DOHH2 (cell line): ENCODE data around the gene VAPB.

ENCODE experiments used
- H3F3A ChIP-seq: fragments of 200-600 bp; sonication (generic), shearing (Covaris generic); 2 replicates; pipeline ENCODE4 v1.6.0; 2016; ENCODE audit warnings: antibody characterized with exemption, mild to moderate bottlenecking; ENCODE audit not compliant: control insufficient read depth, insufficient read depth
- H3K27ac ChIP-seq: fragments of 200-600 bp; sonication (generic); 2 replicates; pipeline ENCODE4 v1.5.1; 2014; ENCODE audit warnings: low read depth, mild to moderate bottlenecking, low read length, moderate library complexity
- H3K27me3 ChIP-seq: fragments of 200-600 bp; sonication (generic); 2 replicates; pipeline ENCODE4 v1.6.1; 2014; ENCODE audit warnings: mild to moderate bottlenecking, low read length, mixed read lengths; ENCODE audit not compliant: control insufficient read depth
- H3K36me3 ChIP-seq: fragments of 200-600 bp; sonication (generic); 2 replicates; pipeline ENCODE4 v1.6.1; 2014; ENCODE audit warnings: mild to moderate bottlenecking, low read length, moderate library complexity, mixed read lengths; ENCODE audit not compliant: control insufficient read depth
- H3K4me1 ChIP-seq: fragments of 200-600 bp; sonication (generic); 2 replicates; pipeline ENCODE4 v1.6.1; 2014; ENCODE audit warnings: mild to moderate bottlenecking, low read length, mixed read lengths; ENCODE audit not compliant: control insufficient read depth
- H3K4me2 ChIP-seq: fragments of 200-600 bp; sonication (generic); 2 replicates; pipeline ENCODE4 v1.6.0; 2014; ENCODE audit warnings: mild to moderate bottlenecking, low read length, moderate library complexity
- H3K4me3 ChIP-seq: fragments of 200-600 bp; sonication (generic); 2 replicates; pipeline ENCODE4 v1.5.1; 2014; ENCODE audit warnings: mild to moderate bottlenecking, low read length, mixed read lengths
- H3K79me2 ChIP-seq: fragments of 200-600 bp; sonication (generic); 2 replicates; pipeline ENCODE4 v1.6.1; 2014; ENCODE audit warnings: mild to moderate bottlenecking, low read length, mixed read lengths; ENCODE audit not compliant: control insufficient read depth
- H3K9me2 ChIP-seq: fragments of 200-600 bp; sonication (generic); replicated peaks from 2 replicates; pipeline ENCODE4 v1.6.1; 2014; ENCODE audit warnings: mild to moderate bottlenecking, low read length, mixed read lengths; ENCODE audit not compliant: control insufficient read depth
- H3K9me3 ChIP-seq: fragments of 200-600 bp; sonication (generic); 2 replicates; pipeline ENCODE4 v1.6.1; 2014; ENCODE audit warnings: antibody characterized with exemption, low read length, mixed read lengths; ENCODE audit not compliant: control insufficient read depth, insufficient read depth
- H4K20me1 ChIP-seq: fragments of 200-600 bp; sonication (generic); 2 replicates; pipeline ENCODE4 v1.6.0; 2014; ENCODE audit warnings: low read depth, mild to moderate bottlenecking, antibody characterized with exemption, low read length, moderate library complexity; ENCODE audit not compliant: control insufficient read depth, insufficient read depth
- CTCF ChIP-seq: fragments of 200-600 bp; sonication (generic); IDR thresholded peaks from one replicate; pipeline ENCODE4 v1.5.1; 2014; ENCODE audit warnings: antibody characterized with exemption, mild to moderate bottlenecking, low read depth, low read length; ENCODE audit not compliant: poor library complexity, severe bottlenecking
- EZH2phosphoT487 ChIP-seq: fragments of 200-600 bp; sonication (generic); IDR thresholded peaks from 2 replicates; pipeline ENCODE4 v1.6.1; 2017; ENCODE audit warnings: borderline replicate concordance, mild to moderate bottlenecking, antibody characterized with exemption, low read length, moderate library complexity, mixed read lengths

The VAPB gene

DNA sequence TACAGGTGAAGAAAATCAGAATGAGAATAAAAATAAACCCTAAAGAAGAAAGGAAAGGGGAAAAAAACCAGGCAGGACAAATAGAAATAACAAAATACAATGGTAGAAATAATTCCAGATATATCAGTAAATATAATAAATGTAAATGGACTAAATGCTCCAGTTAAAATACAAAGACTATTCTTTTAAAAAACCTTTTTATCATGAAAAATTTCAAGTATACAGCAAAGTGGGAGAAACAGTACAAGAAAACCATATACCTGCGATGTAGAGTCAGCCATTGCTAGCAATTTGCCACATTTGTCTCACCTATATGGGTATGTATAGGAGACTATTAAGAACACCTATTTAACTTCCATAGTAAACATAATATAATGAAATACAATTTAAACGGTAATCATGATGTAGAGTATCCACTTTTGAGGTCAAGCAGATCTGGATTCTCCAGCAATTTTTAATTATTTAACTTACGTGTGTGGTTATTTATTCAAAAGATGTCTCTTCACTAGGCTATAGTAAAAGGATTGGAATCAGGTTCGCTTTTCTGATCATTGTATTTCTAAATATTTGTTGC is 914 bp upstream of the VAPB start:
- TF ChIP-seq EZH2phosphoT487 (no peak), CTCF (no peak)
- no peak overlapping the region for H3K27ac ChIP-seq

GRCh38 chr20:58389324-58389967 is 417 bp downstream of the VAPB start:
- H3K79me2 ChIP-seq: peaks cover 54% of the 10 kb centered on the region
- peak overlapping the region; percentile 91 for H3K4me2 ChIP-seq
- TF ChIP-seq EZH2phosphoT487 (no peak), CTCF (no peak)
- no peaks in the 10 kb centered on the region for H3K9me2 ChIP-seq
- H3K36me3 ChIP-seq: peaks cover 49% of the 10 kb centered on the region
- peak overlapping the region; percentile 85 for H3K4me3 ChIP-seq
- H3K4me1 ChIP-seq: peaks cover 29% of the 10 kb centered on the region
- peaks cover 22% of the 10 kb centered on the region; the same call in 1 of the 2 replicates for H4K20me1 ChIP-seq
- no peaks in the 10 kb centered on the region for H3F3A ChIP-seq
- no peaks in the 10 kb centered on the region for H3K27me3 ChIP-seq
- H3K9me3 ChIP-seq: no peaks in the 10 kb centered on the region
- peak overlapping the region; percentile 55 for H3K27ac ChIP-seq

More for the DNA sequence above, 914 bp upstream of the VAPB start:
- peak overlapping the region; percentile 53 for H3K4me2 ChIP-seq
- peaks cover 1% of the 10 kb centered on the region; the same call in 1 of the 2 replicates for H3K27me3 ChIP-seq
- H3F3A ChIP-seq: no peaks in the 10 kb centered on the region
- peak overlapping the region; percentile 85 for H3K4me3 ChIP-seq
- peaks cover 38% of the 10 kb centered on the region for H3K36me3 ChIP-seq
- H3K9me3 ChIP-seq: no peaks in the 10 kb centered on the region
- peaks cover 29% of the 10 kb centered on the region for H3K4me1 ChIP-seq
- peaks cover 41% of the 10 kb centered on the region for H3K79me2 ChIP-seq
- no peaks in the 10 kb centered on the region for H3K9me2 ChIP-seq
- peaks cover 18% of the 10 kb centered on the region; the same call in 1 of the 2 replicates for H4K20me1 ChIP-seq

DNA sequence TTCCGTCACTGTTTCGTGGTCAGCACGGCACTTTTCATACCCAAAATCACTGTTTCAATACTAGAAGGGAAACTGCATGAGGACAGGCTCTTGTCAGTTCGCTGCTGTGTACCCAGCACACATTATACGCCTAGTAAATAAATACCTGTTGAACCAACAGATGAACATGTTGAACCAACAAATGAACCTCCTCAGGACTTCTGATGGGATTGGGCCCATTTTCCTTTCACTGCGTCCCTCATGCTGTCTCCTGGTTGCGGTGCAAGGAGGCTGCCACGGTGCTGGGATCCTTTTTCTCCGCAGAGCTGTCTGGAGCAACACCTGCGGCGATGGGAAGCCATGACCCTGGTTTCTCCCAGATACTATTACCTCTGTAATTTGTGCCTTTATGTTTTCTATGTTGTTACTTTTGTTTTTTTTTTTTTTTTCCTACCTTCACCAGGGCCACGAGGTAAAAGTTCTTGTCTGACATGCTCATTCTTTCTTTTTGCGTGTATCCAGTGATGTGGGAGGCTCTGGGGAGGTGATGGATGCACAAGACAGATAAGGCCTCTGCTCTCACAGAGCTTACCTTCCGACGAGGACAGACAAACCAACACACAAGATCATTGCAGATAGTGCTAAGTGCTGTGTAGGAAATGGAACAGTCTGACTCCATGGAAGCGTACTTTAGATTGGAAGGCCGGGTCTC is 1.1 kb downstream of the VAPB start:
- peaks cover 29% of the 10 kb centered on the region for H3K4me1 ChIP-seq
- no peaks in the 10 kb centered on the region for H3F3A ChIP-seq
- peak overlapping the region; percentile 91 for H3K4me2 ChIP-seq
- peak overlapping the region; percentile 55 for H3K27ac ChIP-seq
- TF ChIP-seq EZH2phosphoT487 (no peak), CTCF (no peak)
- H3K79me2 ChIP-seq: peaks cover 60% of the 10 kb centered on the region
- H3K27me3 ChIP-seq: no peaks in the 10 kb centered on the region
- H3K9me2 ChIP-seq: no peaks in the 10 kb centered on the region
- peaks cover 22% of the 10 kb centered on the region; the same call in 1 of the 2 replicates for H4K20me1 ChIP-seq
- no peaks in the 10 kb centered on the region for H3K9me3 ChIP-seq
- H3K4me3 ChIP-seq: peak overlapping the region; percentile 85
- H3K36me3 ChIP-seq: peaks cover 49% of the 10 kb centered on the region
